Cerebellar nuclear complex (tissue), 1 donor: ENCODE results near the gene RBM19.
"Not testable (repeated sequence)": the region's sequence is repeated elsewhere in the genome, so short reads cannot be mapped to it uniquely, and the experiment has no call there.

Experiments
- DNase-seq, 2 experiments: peaks; one replicate each; lab custom pipeline; 2025; lab: John Stamatoyannopoulos, UW

RBM19 gene, protein sequence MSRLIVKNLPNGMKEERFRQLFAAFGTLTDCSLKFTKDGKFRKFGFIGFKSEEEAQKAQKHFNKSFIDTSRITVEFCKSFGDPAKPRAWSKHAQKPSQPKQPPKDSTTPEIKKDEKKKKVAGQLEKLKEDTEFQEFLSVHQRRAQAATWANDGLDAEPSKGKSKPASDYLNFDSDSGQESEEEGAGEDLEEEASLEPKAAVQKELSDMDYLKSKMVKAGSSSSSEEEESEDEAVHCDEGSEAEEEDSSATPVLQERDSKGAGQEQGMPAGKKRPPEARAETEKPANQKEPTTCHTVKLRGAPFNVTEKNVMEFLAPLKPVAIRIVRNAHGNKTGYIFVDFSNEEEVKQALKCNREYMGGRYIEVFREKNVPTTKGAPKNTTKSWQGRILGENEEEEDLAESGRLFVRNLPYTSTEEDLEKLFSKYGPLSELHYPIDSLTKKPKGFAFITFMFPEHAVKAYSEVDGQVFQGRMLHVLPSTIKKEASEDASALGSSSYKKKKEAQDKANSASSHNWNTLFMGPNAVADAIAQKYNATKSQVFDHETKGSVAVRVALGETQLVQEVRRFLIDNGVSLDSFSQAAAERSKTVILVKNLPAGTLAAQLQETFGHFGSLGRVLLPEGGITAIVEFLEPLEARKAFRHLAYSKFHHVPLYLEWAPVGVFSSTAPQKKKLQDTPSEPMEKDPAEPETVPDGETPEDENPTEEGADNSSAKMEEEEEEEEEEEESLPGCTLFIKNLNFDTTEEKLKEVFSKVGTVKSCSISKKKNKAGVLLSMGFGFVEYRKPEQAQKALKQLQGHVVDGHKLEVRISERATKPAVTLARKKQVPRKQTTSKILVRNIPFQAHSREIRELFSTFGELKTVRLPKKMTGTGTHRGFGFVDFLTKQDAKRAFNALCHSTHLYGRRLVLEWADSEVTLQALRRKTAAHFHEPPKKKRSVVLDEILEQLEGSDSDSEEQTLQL

DNA sequence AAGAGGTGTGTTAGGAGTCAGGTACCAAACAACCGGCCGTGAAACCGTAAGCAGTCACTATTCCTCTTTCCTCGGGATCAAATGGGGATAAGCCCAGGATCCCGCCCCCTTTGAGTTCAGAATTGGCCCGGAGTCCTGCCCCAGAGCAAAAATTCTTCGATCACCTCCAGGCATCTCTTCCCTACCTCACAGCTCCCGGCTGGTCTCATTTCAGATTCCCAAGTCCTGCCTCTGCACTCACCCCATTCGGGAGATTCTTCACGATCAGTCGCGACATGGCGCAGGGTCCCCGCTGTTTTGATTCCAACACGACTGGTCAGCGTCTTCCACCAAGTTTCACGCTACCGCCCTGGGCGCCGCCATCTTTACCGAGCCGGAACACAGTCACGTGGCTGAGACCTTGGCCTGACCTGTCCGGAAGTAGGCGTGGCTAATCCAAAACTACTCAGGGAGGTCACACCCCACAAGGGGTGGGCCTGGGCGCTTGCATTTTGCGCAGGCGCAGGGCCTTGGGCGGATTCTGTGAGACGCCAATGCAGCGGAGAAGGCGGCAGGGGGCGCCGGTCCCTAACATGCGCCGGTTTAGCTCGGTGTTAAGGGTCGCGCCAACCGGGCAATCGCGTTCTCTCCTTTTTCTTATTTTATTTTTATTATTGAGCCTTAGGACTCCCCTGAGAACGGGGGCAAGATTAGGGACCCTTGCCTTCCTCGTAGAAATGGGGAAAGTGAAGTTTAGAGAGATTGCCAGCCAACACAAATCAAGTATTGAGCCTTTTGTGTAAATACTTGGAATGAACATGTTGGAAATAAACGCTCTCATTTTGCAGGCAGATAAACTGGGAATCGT lies at the start of gene RBM19:
Gene RBM19, minus strand, starts transcription at position 375 of the 847 bp plus-strand sequence. Its CDS starts 98 bp downstream, at position 277.
- DNase-seq: peak; percentile 90 to 91

DNA sequence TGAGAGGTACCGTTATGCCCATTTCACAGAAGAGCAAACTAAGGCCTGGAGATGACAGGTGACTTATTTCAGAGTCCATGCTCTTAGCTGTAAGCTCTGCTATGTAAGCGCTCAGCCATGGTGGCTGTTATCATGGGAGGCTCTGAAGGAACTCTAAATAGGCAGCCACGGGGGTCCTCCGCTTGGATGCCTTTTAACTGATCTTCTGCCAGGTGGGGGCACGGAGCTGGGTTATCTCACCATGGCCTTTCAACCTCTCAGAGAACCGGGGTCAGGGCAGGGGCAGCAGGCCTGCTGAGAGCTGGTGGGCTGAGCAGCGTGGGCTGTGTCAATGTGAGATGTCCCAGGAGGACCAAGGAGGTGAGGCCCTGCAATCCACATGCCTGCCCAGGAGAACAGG lies 49.7 kb upstream of the RBM19 start:
- DNase-seq: no peak

DNA sequence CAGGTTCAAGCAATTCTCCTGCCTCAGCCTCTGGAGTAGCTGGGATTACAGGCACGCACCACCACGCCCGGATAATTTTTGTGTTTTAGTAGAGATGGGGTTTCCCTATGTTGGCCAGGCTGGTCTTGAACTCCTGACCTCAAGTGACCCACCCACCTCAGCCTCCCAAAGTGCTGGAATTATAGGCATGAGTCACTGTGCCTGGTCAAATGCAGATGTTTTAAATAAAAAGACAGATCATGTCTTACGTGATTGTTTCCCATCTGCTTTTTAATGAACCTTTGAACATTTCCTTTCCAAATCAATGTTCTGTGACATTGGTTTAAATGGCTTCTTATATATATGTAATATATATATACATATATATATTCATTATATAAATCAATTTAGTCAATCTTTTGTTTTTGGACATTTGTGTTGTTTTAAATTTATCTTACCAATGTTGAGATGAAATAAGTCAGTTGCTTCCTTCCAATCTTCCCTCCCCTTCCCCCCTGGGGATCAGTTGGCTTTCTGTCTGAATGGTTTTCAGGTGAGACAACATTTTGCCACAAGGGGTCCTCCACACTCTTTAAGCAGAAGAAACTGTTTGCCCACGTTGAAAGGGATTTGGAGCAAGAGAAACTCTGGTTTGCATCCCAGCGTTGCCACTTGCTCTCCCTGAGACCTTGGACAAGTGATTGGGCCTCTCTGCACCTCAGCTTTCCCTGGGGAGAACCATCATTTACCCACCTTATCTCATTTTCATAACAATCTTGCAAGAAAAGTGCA lies 47.6 kb upstream of the RBM19 start:
- no peak for DNase-seq

DNA sequence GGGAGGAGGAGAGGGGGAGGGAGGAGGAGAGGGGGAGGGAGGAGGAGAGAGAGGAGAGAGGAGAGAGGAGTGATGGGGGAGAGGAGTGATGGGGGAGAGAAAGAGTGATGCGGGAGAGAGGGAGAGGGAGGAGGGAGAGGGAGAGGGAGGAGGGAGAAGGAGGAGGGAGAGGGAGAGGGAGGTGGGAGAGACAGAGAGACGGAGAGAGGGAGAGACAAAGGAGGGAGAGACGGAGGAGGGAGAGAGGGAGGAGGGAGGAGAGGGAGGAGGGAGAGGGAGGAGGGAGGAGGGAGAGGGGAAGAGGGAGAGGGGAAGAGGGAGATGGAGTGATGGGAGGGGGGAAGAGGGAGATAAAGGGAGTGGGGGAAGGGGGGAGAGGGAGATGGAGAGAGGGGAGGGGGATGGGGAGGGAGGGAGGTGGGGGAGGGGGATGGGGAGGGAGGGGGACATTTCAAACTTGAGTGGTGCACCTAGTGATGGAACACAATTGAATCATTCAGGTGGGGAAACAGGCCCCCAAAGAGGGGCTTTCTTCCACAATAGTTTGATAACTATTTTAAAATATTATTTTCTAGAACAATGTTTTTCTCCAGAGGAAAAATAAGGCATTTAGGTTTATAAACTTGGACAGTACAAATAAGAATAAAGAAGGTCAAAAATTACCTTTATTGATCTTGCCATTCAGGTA lies 46.8 kb upstream of the RBM19 start:
- no peak for DNase-seq

DNA sequence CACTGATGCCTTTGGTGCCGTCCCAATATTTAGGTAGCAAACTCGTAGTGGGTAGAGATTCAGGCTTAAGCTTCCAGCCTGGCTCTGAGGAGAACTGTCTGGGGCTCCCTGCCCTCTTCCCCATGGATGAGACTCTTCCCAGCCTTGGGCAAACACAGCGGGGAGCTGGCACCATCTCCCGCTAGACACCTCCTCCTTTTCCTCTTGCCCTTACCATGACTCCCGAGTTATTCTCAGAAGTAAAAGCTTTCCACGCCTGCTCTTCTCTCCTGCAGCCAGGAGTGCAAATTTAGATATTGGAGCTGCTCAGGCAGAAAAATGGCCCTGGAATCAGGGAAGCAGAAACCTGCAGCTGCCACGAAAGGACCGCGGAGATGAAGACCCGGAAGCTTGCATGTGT lies 45.6 kb upstream of the RBM19 start:
- DNase-seq: no peak

DNA sequence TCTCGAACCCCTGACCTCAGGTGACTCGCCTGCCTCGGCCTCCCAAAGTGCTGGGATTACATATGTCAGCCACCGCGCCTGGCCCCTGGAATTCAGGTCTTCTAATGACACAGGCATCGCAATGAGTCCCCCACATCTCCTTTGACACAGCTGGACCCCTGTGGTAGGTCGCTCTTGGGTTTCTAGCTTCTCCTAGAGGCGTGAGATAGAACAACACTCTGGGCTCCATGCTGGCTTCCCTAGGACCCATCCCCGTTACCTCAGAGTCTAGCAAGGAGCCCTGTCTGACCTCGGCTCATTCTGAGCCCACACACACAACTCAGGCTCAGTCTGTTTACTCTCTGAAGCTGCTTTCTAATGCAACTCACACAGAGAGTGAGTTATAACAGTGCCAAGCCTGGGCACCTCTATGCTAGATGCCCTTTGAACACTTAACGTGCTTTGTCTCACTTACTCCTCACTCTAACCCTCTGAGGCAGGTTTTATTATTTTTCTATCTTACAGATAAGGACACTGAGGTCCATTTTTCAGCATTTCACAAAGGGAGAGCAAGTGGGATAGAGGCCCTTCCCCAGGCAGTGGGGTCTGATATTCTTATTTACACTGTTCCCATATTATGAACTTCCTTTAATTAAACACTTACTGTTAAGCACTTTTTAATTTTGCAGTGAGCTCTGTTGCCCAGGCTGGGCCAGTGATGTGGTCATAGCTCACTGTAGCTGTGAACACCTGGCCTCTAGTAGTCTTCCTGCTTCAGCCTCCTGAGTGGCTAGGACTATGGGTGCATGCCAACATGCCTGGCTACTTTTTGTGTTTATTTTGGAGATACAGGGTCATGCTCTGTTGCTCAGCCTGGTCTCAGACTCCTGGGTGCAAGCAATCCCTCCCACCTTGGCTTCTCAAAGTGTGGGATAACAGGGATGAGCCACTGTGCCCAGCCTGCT lies 40.6 kb upstream of the RBM19 start:
- DNase-seq: no peak

DNA sequence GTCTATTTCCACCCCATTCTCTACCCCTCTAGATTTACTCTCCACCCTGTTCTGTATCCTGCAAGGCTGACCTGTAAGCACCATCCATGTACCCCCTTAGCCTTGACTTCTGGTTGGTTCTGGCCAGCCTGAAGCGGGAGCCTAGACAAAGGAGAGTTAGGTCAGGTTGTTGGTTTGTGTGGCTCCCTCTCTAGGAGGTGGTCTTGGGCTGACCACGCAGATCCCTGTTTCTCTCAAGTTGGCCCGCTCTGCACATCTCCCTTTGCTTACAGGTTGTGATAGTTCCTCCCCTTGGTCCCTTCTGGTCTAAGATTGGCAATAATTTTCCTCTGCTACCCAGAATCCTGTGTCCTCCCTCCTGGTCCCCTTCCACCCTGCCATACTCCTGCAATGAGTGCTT lies 38.3 kb upstream of the RBM19 start:
- no peak for DNase-seq

DNA sequence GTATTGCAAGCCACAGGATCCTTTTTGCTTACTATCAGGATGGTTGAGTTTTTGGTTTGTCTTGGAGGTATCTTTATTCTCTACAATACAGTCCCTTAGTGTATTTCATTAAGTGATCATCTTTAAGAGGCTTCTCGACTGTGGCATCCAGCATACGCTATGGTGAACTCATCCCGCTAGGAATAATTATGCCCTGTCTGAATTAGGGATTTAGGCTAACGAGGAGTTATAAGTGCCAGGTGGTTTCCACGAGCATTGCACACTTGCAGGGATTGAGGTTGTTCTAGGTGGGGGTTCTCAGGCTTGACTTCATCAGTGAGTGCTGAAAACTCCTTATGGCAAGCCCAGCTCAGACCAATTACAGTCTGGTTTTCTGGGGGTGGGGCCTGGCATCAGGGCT lies 37.2 kb upstream of the RBM19 start:
- no peak for DNase-seq

DNA sequence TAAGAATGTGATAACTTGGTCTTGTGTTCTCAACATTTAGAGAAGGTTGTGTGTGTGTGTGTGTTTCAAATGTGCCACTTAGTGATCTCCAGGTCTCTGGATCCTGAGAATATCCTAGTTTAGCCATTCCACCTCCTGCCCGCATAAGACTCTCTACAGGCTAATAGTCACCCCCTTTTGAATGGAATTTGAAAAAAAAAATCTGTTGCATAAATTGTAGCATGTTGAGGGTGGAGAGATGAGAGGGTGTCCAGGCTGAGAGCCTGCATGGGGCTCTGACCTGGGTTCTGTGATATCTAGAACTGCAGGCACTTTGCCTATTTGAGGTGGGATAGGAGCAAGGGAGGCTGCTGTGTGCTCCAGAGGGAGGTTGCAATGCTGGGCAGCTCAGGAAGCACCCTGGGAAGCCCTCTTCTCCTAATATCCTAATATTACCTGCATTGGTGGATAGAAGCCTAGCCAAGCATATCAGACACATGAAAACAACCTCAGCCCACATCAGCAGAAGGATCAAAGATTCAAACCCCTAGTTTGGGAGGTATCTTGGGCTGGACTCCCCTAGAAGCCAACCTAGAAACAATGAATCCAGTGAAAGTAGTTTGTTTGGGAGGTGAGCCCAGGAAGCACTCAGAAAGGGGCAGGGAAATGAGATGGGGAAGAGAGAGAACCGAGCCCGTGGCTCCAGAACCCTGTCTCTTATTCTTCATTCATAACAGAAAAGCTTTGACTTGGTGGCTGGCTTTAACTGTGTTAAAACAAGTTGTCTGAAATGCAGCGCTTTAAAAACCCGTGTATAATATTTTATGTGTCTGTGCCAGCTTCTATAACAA lies 35.6 kb upstream of the RBM19 start:
- DNase-seq: no peak

DNA sequence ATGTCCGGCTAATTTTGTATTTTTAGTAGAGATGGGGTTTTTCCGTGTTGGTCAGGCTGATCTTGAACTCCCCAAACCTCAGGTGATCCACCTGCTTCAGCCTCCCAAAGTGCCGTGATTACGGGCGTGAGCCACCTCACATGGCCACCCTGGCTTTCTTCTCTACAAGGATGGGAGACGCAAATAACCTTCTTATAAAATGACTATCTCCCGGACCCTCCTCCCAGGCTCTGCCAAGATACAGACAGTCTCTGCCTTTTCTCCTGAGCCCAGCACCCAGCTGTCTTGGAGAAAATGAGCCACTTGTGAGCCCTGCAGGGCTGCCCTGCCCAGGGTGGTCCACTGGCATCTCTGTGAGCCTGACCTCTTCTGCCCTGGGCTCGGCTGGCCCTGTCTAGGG lies 34.7 kb upstream of the RBM19 start:
- no peak for DNase-seq

DNA sequence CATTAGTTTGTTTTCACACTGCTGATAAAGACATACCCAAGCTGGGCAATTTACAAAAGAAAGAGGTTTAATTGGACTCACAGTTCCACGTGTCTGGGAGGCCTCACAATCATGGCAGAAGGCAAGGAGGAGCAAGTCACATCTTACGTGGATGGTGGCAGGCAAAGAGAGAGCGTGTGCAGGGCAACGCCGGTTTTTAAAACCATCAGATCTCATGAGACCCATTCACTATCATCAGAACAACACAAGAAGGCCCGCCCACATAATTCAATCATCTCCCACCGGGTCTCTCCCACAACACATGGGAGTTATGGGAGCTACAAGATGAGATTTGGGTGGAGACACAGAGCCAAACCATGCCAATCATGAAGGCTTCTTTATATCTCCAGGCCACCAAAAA lies 34.1 kb upstream of the RBM19 start:
- DNase-seq: not testable (repeated sequence)

DNA sequence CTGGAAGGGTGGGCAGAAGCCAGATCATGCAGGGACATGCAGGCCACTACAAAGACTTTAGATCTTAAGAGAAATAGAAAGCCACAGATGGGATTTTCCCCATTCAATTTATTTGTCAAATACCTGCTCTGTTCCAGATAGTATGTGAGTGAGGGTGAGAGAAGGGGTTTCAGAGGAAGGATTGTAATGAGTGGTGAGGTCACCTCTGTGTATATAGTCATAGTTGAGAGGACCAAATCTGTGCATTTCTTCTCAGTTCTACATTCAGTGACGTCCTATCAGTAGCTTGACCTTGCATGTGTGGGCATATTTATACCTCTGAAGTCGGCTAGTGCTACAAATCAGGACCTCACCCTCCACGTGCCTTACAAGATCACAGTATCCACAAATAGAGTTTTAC lies 31.2 kb upstream of the RBM19 start:
- DNase-seq: no peak

DNA sequence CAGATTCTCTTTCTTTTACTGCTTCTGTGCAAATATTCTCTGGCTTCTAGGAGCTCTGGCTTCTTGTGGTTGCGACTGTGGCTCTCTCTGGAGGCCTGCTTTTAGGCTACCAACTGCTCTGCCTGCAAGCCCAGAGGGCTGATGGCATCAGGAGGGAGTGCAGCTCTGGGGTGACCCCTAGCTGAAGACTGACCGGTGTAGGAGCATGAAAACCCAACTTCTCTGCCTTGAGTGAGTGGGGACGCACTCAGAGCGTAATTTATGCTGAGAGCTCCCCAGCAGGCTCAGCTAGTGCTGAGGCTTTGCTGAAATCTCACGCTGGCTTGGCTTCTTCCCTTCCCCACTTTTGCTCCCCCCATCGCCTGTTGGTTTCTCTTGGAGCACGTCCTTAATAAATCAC lies 29.9 kb upstream of the RBM19 start:
- no peak for DNase-seq

DNA sequence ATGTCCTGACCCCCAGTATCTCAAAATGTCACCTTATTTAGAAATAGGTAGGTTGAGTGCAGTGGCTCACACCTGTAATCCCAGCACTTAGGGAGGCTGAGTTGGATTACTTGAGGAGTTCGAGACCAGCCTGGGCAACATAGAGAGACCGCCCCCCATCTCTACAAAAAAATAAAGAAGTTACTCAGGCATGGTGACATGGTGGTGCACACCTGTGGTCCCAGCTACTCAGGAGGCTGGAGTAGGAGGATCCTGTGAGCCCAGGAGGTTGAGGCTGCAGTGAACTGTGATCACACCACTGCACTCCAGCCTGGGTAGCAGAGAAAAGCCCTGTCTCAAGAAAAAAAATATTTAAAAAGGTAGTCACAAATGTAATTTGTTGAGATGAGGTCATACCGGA lies 27.9 kb upstream of the RBM19 start:
- no peak for DNase-seq

DNA sequence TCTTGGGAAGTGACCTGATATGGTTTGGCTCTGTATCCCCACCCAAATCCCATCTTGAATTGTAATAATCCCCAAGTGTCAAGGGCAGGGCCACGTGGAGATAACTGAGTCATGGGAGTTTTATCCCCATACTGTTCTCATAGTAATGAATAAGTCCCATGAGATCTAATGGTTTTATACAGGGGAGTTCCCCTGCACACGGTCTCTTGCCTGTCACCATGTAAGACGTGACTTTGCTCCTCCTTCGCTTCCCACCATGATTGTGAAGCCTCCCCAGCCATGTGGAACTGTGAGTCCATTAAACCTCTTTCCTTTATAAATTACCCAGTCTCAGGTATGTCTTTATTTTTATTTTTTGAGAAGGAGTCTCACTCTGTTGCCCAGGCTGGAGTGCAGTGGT lies 26.6 kb upstream of the RBM19 start:
- not testable (repeated sequence) for DNase-seq

DNA sequence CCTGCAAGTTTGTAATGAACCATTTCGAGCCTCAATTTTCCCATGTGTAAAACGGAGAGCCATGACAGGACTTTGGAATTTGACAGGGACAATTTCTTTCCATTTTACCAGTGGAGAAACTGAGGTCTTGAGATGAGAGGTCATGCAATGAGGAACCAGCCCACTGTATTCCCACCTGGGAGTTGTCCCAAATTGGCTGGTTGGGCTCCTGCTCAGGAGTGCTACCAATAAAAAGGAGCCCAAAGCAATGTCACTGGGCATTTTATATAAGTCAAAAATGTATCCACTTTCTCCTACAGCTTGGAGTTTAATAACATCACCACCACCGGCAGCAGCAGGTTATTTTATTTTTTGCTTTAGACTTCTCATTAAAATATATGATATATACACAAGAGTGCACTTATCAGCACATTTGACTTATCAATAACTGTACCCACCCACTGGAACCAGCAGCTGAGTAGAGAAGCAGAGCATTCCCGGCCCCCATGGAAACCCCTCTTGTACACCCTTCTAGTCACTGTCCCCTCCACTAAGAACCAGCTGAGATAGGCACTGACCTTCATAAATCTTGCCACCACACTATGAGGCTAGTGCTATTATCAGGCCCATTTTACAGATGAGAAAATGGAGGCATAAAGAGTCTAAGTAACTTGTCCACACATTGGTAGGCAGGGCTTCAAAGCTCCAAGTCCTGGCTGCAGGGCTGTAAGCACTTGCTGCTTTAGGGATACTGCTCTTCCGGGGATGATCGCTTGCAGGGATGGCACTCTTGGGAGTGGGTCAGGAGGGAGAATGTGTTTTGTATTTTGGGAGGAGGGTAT lies 25.3 kb upstream of the RBM19 start:
- DNase-seq: no peak
